HCT116 (cell line): ENCODE data around the gene KRTAP9-1. TPM values are rescaled to one million over a fixed set of nuclear protein-coding genes. Genes with fewer than 3 reads are reported as not detected.

Source experiments
- ATAC-seq: fragments of 200-7000 bp; cut with Tn5 transposase; 2 replicates; pipeline ENCODE4 v1.9.1; 2020; ENCODE audit warnings: mild to moderate bottlenecking, moderate library complexity
- BruUV-seq: library from RNA; stranded (reverse); fragments of 400-500 nt; replicated peaks from 2 replicates; lab custom pipeline; 2021; lab: Mats Ljungman, UMichigan
- CTCF ChIA-PET: fragments of 300-600 bp; sonication (Branson Sonifier 250); formaldehyde crosslinking; loops from one replicate; lab custom pipeline; 2021; ENCODE audit warnings: antibody characterized with exemption; lab: Charles Lee
- POLR2A ChIA-PET: fragments of 300-600, 350-600 bp; sonication (Branson Sonifier 250); formaldehyde crosslinking; loops from one replicate; lab custom pipeline; 2021; ENCODE audit warnings: antibody characterized with exemption; lab: Charles Lee
- RAD21 ChIA-PET, 2 experiments: fragments of 300-600 bp; sonication (Branson Sonifier 250); formaldehyde crosslinking; loops; one replicate each; lab custom pipeline; 2023; ENCODE audit warnings: low total read pairs in 2 of 2; ENCODE audit not compliant: uncharacterized antibody in 2 of 2, unreplicated experiment in 2 of 2, low non-redundant PET in 1 of 2; lab: Charles Lee
- DNase-seq: peaks from one replicate; pipeline ENCODE4 v3.0.0-alpha.2; 2010; ENCODE audit warnings: low read depth, low spot score
- H2AFZ ChIP-seq: fragments of 200-600 bp; shearing (Covaris generic), sonication (generic); 2 replicates; pipeline ENCODE4 v1.6.1; 2017; ENCODE audit warnings: low read depth, mixed run types, mixed read lengths, antibody characterized with exemption, low read length; ENCODE audit not compliant: poor library complexity, severe bottlenecking
- H3K27ac ChIP-seq: 2 replicates; pipeline ENCODE4 v1.5.1; 2012; ENCODE audit warnings: low read depth, low read length
- H3K27me3 ChIP-seq: fragments of 200-600 bp; sonication (generic); 2 replicates; pipeline ENCODE4 v1.6.1; 2016; ENCODE audit warnings: mixed run types, low read length, mixed read lengths; ENCODE audit not compliant: insufficient read depth
- H3K36me3 ChIP-seq, 2 experiments: fragments of 200-500 bp in 1 of 2; fragments of 200-600 bp in 1 of 2; sonication (Bioruptor generic) in 1 of 2; sonication (generic) in 1 of 2; 2 replicates each; pipeline versions ENCODE4 v1.5.1 to v1.6.1; 2014 to 2016; ENCODE audit warnings: low read length in 2 of 2, inconsistent platforms in 1 of 2, mixed read lengths in 1 of 2, mixed run types in 1 of 2; ENCODE audit not compliant: insufficient read depth in 2 of 2, control insufficient read depth in 1 of 2
- H3K4me1 ChIP-seq, 2 experiments: fragments of 200-600 bp in 1 of 2; sonication (generic) in 1 of 2; 2 replicates each; pipeline versions ENCODE4 v1.5.1 to v1.6.1; 2012 to 2017; ENCODE audit warnings: low read length in 2 of 2, inconsistent platforms in 1 of 2, mild to moderate bottlenecking in 1 of 2, mixed read lengths in 1 of 2, mixed run types in 1 of 2, moderate library complexity in 1 of 2; ENCODE audit not compliant: insufficient read depth in 2 of 2, control insufficient read depth in 1 of 2
- H3K4me2 ChIP-seq: fragments of 200-600 bp; sonication (generic); 2 replicates; pipeline ENCODE4 v1.6.1; 2017; ENCODE audit warnings: mixed run types, low read length, mixed read lengths
- H3K4me3 ChIP-seq, 2 experiments: fragments of 200-600 bp in 1 of 2; sonication (generic) in 1 of 2; replicated peaks in 1 of 2; 2 replicates each; pipeline ENCODE4 v1.5.1; 2011 to 2016; ENCODE audit warnings: low read length in 2 of 2, control low read depth in 1 of 2, low read depth in 1 of 2, mild to moderate bottlenecking in 1 of 2, mixed read lengths in 1 of 2, mixed run types in 1 of 2
- H3K79me2 ChIP-seq: fragments of 200-600 bp; sonication (generic); 2 replicates; pipeline ENCODE4 v1.6.1; 2017; ENCODE audit warnings: mild to moderate bottlenecking, mixed run types, low read length, moderate library complexity, mixed read lengths; ENCODE audit not compliant: insufficient read depth
- H3K9ac ChIP-seq: fragments of 200-600 bp; sonication (generic); 2 replicates; pipeline ENCODE4 v1.6.1; 2016; ENCODE audit warnings: low read length, mixed read lengths
- H3K9me2 ChIP-seq: fragments of 200-600 bp; sonication (generic), shearing (Covaris generic); 2 replicates; pipeline ENCODE4 v1.6.1; 2017; ENCODE audit warnings: mixed run types, mild to moderate bottlenecking, moderate library complexity; ENCODE audit not compliant: insufficient read depth
- H3K9me3 ChIP-seq, 2 experiments: fragments of 200-500 bp in 1 of 2; fragments of 200-600 bp in 1 of 2; sonication (Bioruptor generic) in 1 of 2; sonication (generic) in 1 of 2; 2 replicates each; pipeline ENCODE4 v1.6.1; 2014 to 2017; ENCODE audit warnings: low read length in 2 of 2, mixed read lengths in 2 of 2, inconsistent platforms in 1 of 2, low read depth in 1 of 2, mild to moderate bottlenecking in 1 of 2, mixed run types in 1 of 2, moderate library complexity in 1 of 2; ENCODE audit not compliant: control insufficient read depth in 1 of 2, insufficient read depth in 1 of 2
- H4K20me1 ChIP-seq: fragments of 200-600 bp; sonication (generic), shearing (Covaris generic); 2 replicates; pipeline ENCODE4 v1.6.1; 2017; ENCODE audit warnings: mixed run types, mild to moderate bottlenecking, moderate library complexity; ENCODE audit not compliant: insufficient read depth
- CBX3 ChIP-seq: IDR thresholded peaks from 2 replicates; pipeline ENCODE4 v1.6.1; 2012; ENCODE audit warnings: low read depth
- CEBPB ChIP-seq: IDR thresholded peaks from 2 replicates; pipeline ENCODE4 v1.6.1; 2012; ENCODE audit warnings: low read depth
- EGR1 ChIP-seq: IDR thresholded peaks from 2 replicates; pipeline ENCODE4 v1.6.1; 2012; ENCODE audit warnings: low read depth
- ELF1 ChIP-seq: IDR thresholded peaks from 2 replicates; pipeline ENCODE4 v1.6.1; 2012; ENCODE audit warnings: low read depth, borderline replicate concordance
- EZH2 ChIP-seq: fragments of 200-600 bp; sonication (generic); IDR thresholded peaks from 2 replicates; pipeline ENCODE4 v1.6.1; 2017; ENCODE audit warnings: antibody characterized with exemption, mixed run types
- EZH2phosphoT487 ChIP-seq: fragments of 200-600 bp; IDR thresholded peaks from 2 replicates; pipeline ENCODE4 v1.6.1; 2018; ENCODE audit warnings: antibody characterized with exemption, borderline replicate concordance
- FOSL1 ChIP-seq: IDR thresholded peaks from 2 replicates; pipeline ENCODE4 v1.6.1; 2012; ENCODE audit warnings: low read depth
- MAX ChIP-seq: IDR thresholded peaks from 2 replicates; pipeline ENCODE4 v1.6.1; 2012
- POLR2A ChIP-seq: IDR thresholded peaks from 2 replicates; pipeline ENCODE4 v1.7.0; 2011; ENCODE audit warnings: borderline replicate concordance; ENCODE audit not compliant: insufficient read depth, insufficient read length; ENCODE audit errors: extremely low read depth
- POLR2AphosphoS5 ChIP-seq: IDR thresholded peaks from 2 replicates; pipeline ENCODE4 v1.6.1; 2011; ENCODE audit warnings: mild to moderate bottlenecking, low read depth, low read length, moderate library complexity
- RAD21 ChIP-seq: IDR thresholded peaks from 2 replicates; pipeline ENCODE4 v1.6.1; 2012; ENCODE audit warnings: low read depth, mild to moderate bottlenecking
- REST ChIP-seq: IDR thresholded peaks from 2 replicates; pipeline ENCODE4 v1.6.1; 2012; ENCODE audit warnings: low read depth
- SIN3A ChIP-seq: IDR thresholded peaks from 2 replicates; pipeline ENCODE4 v1.6.1; 2012; ENCODE audit warnings: low read depth
- SP1 ChIP-seq: IDR thresholded peaks from 2 replicates; pipeline ENCODE4 v1.6.1; 2012; ENCODE audit warnings: low read depth
- TCF7L2 ChIP-seq: IDR thresholded peaks from 2 replicates; pipeline ENCODE4 v1.7.0; 2011; ENCODE audit warnings: borderline replicate concordance, inconsistent platforms; ENCODE audit not compliant: insufficient read depth, insufficient read length; ENCODE audit errors: extremely low read depth
- ZBTB33 ChIP-seq: IDR thresholded peaks from 2 replicates; pipeline ENCODE4 v1.6.1; 2011; ENCODE audit warnings: mild to moderate bottlenecking, low read length, moderate library complexity; ENCODE audit not compliant: insufficient replicate concordance; ENCODE audit errors: extremely low read depth
- ZFX ChIP-seq: fragments of 450-650 bp; IDR thresholded peaks from 2 replicates; pipeline ENCODE4 v1.6.1; 2017
- ZNF274 ChIP-seq: fragments of 200-500 bp; sonication (Bioruptor generic); IDR thresholded peaks from 2 replicates; pipeline ENCODE4 v1.6.1; 2014; ENCODE audit warnings: mild to moderate bottlenecking, low read depth, low read length, inconsistent platforms
- intact Hi-C: fragments of 100-400 bp; cut with micrococcal nuclease; formaldehyde crosslinking; loops from 2 replicates; pipeline ENCODE4 v1.10.0; 2022
- total RNA-seq: library from RNA; stranded (reverse); gene quantifications from one replicate; pipeline ENCODE4 v1.2.1, GENCODE V29; 2021; ENCODE audit not compliant: unreplicated experiment
- TF ChIP-seq, protein P1 (sequence below), 3 experiments: fragments of 200-600 bp in 1 of 3; sonication (generic) in 1 of 3; IDR thresholded peaks in 2 of 3; conservative IDR thresholded peaks in 1 of 3; 2 replicates each; pipeline ENCODE4 v1.5.1; 2012 to 2017; ENCODE audit warnings: low read depth in 2 of 3, low read length in 2 of 3, antibody characterized with exemption in 1 of 3, borderline replicate concordance in 1 of 3, control low read depth in 1 of 3, mild to moderate bottlenecking in 1 of 3, mixed read lengths in 1 of 3, mixed run types in 1 of 3, moderate library complexity in 1 of 3; ENCODE audit not compliant: insufficient read depth in 1 of 3

KRTAP9-1 gene
- total RNA-seq, 1 experiment from 2014 or later: not detected

DNA sequence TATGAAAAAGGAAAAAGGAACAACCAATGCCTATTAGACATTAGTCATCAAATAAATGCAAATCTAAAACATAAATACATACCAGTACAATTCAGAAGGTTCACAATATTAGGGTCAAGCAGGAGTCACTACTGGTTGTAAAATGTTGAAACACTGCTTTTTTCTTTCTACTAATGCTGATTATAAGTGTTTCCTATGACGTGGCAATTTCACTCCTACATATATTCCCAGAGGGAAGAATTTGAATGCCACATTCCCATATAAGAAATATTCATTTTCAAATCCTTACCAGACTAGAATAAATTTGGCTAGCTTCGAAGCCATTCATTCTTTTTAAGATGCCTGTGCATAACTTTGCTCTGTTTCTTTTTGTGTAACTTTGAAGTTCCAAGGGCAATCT, 34.1 kb downstream of the KRTAP9-1 start (continued):
- TF ChIP-seq SIN3A (no peak), FOSL1 (no peak), TCF7L2 (no peak), CEBPB (no peak), EZH2 (no peak), ELF1 (no peak), EGR1 (no peak)

GRCh38 chr17:41226051-41226450, 36.4 kb downstream of the KRTAP9-1 start:
- Histone ChIP-seq H4K20me1 (no peaks in the 10 kb centered on the region), H3K4me1 (no peaks in the 10 kb centered on the region), H3K27me3 (no peaks in the 10 kb centered on the region), H3K36me3 (no peaks in the 10 kb centered on the region), H3K79me2 (no peaks in the 10 kb centered on the region), H3K9me3 (no peaks in the 10 kb centered on the region), H3K4me3 (no peak overlapping the region), H3K9ac (no peak overlapping the region), H2AFZ (no peak overlapping the region), H3K27ac (no peak overlapping the region), H3K9me2 (no peaks in the 10 kb centered on the region), H3K4me2 (no peak overlapping the region)
- ChIA-PET POLR2A (no interaction called here), RAD21 (no interaction called here), CTCF (no interaction called here)
- intact Hi-C loops: no loop called here
- no peak for ATAC-seq
- no peak for TF ChIP-seq EGR1
- TF ChIP-seq SP1: no peak
- no peak for TF ChIP-seq CEBPB
- TF ChIP-seq REST: no peak
- TF ChIP-seq POLR2AphosphoS5: no peak
- no peak for TF ChIP-seq FOSL1
- no peak for TF ChIP-seq ZBTB33
- no peak for TF ChIP-seq MAX
- no peak for TF ChIP-seq EZH2phosphoT487
- TF ChIP-seq CBX3: no peak
- no peak for TF ChIP-seq POLR2A
- TF ChIP-seq RAD21: no peak
- TF ChIP-seq ZNF274: no peak
- no peak for TF ChIP-seq ZFX
- TF ChIP-seq, protein P1, sequence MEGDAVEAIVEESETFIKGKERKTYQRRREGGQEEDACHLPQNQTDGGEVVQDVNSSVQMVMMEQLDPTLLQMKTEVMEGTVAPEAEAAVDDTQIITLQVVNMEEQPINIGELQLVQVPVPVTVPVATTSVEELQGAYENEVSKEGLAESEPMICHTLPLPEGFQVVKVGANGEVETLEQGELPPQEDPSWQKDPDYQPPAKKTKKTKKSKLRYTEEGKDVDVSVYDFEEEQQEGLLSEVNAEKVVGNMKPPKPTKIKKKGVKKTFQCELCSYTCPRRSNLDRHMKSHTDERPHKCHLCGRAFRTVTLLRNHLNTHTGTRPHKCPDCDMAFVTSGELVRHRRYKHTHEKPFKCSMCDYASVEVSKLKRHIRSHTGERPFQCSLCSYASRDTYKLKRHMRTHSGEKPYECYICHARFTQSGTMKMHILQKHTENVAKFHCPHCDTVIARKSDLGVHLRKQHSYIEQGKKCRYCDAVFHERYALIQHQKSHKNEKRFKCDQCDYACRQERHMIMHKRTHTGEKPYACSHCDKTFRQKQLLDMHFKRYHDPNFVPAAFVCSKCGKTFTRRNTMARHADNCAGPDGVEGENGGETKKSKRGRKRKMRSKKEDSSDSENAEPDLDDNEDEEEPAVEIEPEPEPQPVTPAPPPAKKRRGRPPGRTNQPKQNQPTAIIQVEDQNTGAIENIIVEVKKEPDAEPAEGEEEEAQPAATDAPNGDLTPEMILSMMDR (IDR thresholded peaks at IDR 0.05 in 2 of 3, conservative IDR thresholded peaks at IDR 0.05 in 1 of 3; ENCODE audit: borderline replicate concordance in 1 of 3, insufficient read depth in 1 of 3, low read depth in 2 of 3, low read length in 2 of 3): no peak
- no peak for TF ChIP-seq TCF7L2
- BruUV-seq: no TSS peak
- DNase-seq: no peak
